Mononuclear cell (primary cell): ENCODE measurements around the gene VPS26C. TPM values are rescaled to one million over a fixed set of nuclear protein-coding genes. Genes with fewer than 3 reads are reported as not detected.
A peak's percentile ranks its signal among the peaks of the same experiment; 100 is the strongest.

Experiments
- H3K27me3 ChIP-seq: 2 replicates; pipeline ENCODE4 v1.6.0; 2011; ENCODE audit warnings: low read length, control low read depth; ENCODE audit not compliant: insufficient read depth
- H3K4me1 ChIP-seq: 2 replicates; pipeline ENCODE4 v1.5.1; 2011; ENCODE audit warnings: mild to moderate bottlenecking, low read length, control low read depth; ENCODE audit not compliant: insufficient read depth
- H3K4me3 ChIP-seq: 2 replicates; pipeline ENCODE4 v1.5.1; 2011; ENCODE audit warnings: mild to moderate bottlenecking, low read length, moderate library complexity
- H3K9me3 ChIP-seq: 2 replicates; pipeline ENCODE4 v1.5.1; 2011; ENCODE audit warnings: low read depth, mild to moderate bottlenecking, control low read depth, low read length
- total RNA-seq: library from RNA; depleted of rRNA; stranded (reverse); fragments of >200 nt; gene quantifications from one replicate; pipeline ENCODE4 v1.2.3, GENCODE V29; 2012

The VPS26C gene
- total RNA-seq, 1 donor = 57.3 TPM

DNA sequence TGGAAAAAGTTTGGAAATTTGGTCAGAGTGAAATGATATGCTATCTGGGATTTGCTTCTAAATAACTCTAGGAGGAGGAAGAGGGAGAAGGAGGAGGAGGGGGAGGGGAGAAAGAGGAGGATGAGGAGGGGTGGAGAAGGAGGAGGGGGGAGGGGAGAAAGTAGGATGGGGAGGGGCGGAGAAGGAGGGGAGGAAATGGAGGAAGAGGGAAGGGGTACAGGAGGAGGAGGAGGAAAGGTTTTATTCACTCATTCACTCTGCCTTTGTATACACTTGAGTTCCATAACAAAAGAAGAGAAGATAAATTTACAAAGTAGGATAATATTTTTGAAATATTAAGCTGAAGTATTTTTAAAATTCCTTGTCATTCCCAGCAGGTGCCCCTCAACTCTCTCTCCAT, 6.3 kb upstream of the VPS26C start:
- Histone ChIP-seq H3K9me3 (no peaks in the 10 kb centered on the region), H3K4me1 (no peaks in the 10 kb centered on the region), H3K4me3 (no peak overlapping the region), H3K27me3 (no peaks in the 10 kb centered on the region)

DNA sequence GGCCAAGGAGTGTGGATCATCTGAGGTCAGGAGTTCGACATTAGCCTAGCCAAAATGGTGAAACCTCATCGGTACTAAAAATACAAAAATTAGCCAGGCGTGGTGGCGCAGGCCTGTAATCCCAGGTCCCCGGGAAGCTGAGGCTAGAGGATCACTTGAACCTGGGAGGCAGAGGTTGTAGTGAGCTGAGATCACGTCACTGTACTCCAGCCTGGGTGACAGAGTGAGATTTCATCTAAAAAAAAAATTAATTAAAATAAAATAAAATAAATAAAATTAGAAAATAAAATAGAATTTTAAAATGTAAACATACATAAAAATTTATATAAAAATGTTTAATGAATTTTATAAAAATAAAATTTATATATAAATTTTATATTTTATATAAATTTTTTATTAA, 5.8 kb upstream of the VPS26C start:
- H3K9me3 ChIP-seq = no peaks in the 10 kb centered on the region
- H3K27me3 ChIP-seq = no peaks in the 10 kb centered on the region
- no peaks in the 10 kb centered on the region for H3K4me1 ChIP-seq
- no peak overlapping the region for H3K4me3 ChIP-seq

DNA sequence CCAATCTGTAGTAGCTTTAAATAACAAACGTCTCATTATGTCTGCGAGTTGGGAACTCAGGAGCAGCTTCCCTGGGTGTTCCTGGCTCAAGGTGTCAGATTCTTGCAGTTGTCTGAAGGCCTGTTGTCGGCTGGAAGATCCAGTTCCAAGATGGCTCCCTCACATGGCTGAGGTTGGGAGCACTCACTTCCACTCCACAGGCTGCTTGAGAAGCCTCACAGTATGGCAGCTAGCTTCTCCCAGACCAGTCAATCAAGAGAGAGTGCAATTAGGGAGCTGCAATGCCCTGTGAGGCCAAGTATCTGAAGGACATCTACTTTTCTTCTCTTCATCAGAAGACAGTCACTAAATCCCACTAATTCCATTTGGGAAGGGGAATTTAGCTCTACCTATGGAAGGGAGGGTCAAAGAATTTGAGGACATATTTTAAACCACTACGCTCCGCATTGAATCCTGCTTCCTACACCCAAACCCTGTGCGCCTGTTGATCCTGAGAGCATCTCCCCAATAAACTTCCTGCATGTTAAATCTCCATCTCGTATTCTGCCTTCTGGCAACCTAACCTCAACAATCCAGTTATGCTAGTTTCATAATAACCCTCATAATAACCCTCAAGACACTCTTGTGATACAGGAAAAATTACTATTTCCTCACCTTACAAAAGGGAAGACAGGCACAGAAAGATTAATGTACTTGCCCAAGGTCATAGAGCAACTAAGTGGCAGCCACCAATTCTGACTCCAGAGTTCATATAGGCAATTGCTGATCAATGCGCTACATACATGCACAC, 3.6 kb upstream of the VPS26C start:
- peaks cover 10% of the 10 kb centered on the region for H3K4me1 ChIP-seq
- no peak overlapping the region for H3K4me3 ChIP-seq
- H3K9me3 ChIP-seq = no peaks in the 10 kb centered on the region
- no peaks in the 10 kb centered on the region for H3K27me3 ChIP-seq

DNA sequence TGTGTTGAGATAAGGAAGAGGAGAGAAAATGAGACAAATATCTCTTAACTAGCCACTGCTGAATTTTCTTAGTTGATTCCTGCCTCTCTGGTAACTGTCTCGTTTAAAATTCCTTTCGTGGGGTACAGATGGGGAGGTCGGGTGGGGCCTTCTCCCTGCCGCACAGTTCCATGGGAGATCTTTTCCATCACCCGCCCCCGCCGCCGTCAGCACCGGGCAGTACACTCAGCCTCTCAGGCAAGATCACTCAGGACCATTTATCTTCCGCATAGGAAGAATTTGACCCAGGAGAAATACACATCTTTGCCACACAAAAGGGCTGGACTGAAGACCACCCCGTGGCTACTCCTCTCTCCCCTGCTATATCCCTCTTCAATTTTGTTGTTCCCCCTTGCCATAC, 2.3 kb upstream of the VPS26C start:
- Histone ChIP-seq H3K9me3 (no peaks in the 10 kb centered on the region), H3K27me3 (no peaks in the 10 kb centered on the region), H3K4me3 (no peak overlapping the region), H3K4me1 (peaks cover 13% of the 10 kb centered on the region)

DNA sequence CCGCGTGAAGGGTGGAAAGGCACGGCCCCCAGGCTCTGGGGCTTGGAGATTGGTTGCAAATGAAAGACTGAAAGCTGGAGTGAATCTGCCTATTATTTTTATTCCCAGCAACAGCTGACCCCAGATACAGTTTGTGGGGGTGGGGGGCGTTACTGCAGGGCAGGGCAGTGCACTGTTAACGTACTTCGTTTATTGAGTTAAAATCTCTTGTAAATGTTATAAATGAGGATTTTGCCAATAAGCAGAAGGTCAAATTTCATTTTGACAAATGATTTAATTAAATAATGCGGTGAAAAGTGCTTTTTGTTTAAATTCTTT, 1.0 kb upstream of the VPS26C start:
- H3K4me3 ChIP-seq = peak overlapping the region; percentile 67
- no peaks in the 10 kb centered on the region for H3K9me3 ChIP-seq
- no peaks in the 10 kb centered on the region for H3K27me3 ChIP-seq
- peaks cover 21% of the 10 kb centered on the region for H3K4me1 ChIP-seq

DNA sequence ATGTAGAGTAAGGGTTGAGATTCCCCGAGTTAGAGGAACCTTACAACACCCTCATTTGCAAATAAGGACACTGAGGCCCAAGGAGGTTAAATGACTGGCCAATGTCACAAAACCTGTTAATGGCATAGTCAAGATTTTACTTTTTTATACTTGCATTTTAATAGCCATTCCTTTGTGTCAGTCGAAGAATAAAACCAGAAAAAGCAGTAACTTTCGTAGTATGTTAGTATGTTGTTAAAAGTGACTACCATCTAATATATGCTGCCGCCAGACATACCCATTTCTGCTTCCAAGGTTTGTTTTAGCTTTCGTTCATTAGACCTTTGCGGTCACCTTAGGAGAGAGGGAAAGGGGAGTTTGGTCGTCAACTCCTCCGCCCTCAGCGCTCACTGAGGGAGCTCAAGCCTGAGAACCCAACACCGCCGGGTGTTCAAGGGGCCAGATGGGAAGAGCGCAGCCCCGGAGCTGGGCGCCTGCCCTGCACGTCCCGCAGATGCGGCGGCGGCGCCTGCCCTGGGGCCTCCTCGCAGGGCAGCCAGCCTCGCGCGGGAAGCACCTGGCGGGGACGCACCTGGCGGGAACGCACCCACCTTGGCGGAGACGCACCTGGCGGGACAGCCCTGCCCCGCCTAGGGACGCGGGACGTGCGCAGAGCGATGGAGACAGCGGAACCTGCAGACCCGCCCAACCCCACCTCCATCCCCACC, 466 bp downstream of the VPS26C start:
- no peaks in the 10 kb centered on the region for H3K9me3 ChIP-seq
- peaks cover 21% of the 10 kb centered on the region for H3K4me1 ChIP-seq
- no peaks in the 10 kb centered on the region for H3K27me3 ChIP-seq
- peak overlapping the region; percentile 67 for H3K4me3 ChIP-seq

DNA sequence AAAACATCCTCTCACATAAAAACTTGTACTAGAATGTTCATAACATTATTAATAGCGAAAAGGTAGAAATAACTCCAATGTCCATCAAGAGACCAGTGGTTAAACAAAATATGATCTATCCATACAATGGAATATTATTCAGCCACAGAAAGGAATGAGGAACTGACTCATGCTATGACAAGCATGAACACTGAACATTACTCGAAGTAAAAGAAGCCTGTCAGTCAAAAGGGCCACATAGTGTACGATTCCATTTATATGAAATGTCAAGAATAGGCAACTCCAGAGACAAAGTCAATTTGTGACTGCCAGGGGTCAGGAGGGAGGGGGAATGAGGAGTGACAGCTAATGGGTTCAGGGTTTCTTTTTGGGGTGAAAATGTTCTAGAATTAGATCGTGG, 2.3 kb downstream of the VPS26C start:
- peaks cover 21% of the 10 kb centered on the region for H3K4me1 ChIP-seq
- no peak overlapping the region for H3K4me3 ChIP-seq
- H3K27me3 ChIP-seq = no peaks in the 10 kb centered on the region
- no peaks in the 10 kb centered on the region for H3K9me3 ChIP-seq

DNA sequence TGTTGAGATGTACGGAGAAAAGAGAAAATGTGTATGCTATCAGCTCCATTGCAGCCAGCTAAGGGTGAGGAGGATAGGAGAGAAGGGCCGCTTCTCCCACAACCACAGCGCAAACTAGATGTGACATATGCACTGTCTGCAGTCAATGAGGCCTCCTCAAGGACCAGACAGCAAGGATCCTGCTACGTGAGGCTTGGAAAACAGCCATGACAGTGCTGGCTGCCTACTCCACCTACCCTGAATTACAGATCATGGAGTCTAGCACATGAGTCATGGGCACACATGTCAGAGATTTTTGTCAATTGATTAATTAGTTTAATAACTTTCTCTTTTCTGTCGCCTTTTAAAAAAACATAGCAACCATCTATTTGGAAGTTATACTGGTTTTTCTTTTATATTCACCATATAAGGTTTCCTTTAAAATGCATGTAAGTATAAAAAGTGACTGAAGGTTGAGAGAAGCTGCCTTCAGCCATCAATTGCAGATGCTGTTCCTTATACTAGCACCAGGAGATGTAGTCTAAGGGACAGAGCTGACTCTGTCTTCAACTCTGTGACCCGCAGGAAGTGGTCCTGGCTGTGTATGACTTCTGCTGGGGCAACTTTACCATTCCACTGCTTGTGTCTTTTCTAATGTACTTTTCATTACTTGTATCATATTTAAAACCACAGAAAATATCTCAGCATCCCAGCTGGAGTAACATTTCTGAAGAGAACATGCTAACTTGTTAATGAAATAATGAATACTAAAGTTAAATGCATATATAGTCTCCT, 3.1 kb downstream of the VPS26C start:
- Histone ChIP-seq H3K4me3 (no peak overlapping the region), H3K4me1 (peaks cover 24% of the 10 kb centered on the region), H3K27me3 (no peaks in the 10 kb centered on the region), H3K9me3 (no peaks in the 10 kb centered on the region)

DNA sequence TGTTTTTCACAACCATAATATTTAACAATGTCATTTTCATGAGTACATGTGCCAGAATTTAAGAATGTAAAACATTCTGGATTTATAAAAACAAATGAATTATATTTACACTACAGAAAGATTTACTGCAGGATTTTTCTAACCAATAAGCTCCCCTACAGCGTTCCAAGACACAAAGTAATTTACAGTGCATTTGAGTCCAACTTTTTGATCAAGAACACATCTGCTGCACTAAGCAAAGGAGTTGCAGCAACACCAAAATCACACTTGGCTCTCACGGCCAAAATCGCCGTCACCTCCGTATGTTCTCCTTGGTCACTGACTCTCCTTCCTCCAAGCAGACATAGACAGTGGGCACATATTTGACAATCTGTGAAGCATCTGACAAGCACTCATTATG, 7.7 kb downstream of the VPS26C start:
- no peaks in the 10 kb centered on the region for H3K27me3 ChIP-seq
- H3K9me3 ChIP-seq = no peaks in the 10 kb centered on the region
- H3K4me3 ChIP-seq = no peak overlapping the region
- peaks cover 35% of the 10 kb centered on the region for H3K4me1 ChIP-seq

DNA sequence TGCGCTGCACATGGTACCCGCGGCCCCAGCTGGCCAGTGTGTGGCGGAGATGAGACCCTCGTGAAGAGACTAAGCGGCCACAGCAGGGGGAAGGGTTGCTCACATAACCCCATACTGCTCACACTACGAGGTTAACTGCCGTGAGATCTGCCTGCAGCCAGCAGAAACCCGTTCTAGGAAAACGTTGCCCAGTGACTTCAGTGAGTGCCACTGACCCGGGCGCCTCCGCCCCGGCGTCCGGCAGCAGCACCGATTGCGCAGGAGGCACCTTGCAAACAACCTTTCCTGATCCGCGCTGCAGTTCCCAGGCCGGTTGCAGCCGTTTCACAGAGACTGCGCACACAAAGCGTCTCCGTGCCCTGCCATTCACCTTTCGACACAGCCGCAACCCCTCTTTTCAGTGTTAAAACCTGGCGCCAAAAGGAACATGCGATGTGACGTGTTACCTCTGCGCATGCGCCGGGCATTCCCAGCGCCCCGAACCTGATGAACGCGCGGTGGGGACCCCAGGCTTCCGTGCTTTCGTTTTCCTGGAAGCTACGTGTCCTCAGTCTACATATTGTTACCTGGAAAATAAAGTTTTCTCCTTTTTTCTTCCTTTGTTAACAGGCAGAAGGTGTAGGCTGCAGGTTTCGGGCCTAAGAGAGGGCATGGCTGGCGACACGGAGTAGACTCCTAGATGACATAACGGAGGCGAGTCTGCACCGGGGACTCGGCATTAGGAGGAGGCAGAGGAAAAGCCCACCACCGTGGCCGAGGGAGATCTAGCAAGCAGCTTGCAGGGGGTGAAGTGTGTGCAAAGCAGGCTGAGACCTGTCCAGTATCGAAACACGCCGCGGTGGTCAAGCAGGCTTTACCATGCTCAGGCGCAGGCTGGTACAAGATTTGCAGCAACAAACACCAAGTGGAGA, 8.9 kb downstream of the VPS26C start:
- no peaks in the 10 kb centered on the region for H3K9me3 ChIP-seq
- H3K4me1 ChIP-seq = peaks cover 33% of the 10 kb centered on the region
- no peaks in the 10 kb centered on the region for H3K27me3 ChIP-seq
- peak overlapping the region; percentile 45 for H3K4me3 ChIP-seq

DNA sequence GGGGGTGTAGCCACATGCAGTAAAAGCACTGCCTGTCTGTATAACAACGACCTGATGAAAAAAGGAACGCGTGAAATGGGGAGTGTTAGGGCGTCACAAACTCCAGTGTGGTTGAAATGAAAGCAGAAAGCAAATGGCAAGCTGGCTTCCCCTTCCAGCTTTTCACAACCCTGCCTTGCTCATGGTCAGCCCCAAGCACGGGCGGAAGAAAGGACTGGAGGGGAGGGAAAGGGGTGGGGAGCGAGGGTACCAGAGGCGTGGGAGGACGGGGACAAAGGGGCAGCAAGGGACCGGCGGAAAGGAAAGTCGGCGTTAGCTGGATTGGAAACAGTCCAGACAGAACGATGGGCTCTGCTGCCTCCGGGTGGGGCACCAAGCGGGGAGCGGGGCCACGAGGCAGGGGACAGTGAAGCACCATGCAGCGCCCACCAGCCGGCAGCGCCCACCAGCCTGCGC, 9.6 kb downstream of the VPS26C start:
- Histone ChIP-seq H3K9me3 (no peaks in the 10 kb centered on the region), H3K4me1 (peaks cover 32% of the 10 kb centered on the region), H3K27me3 (no peaks in the 10 kb centered on the region), H3K4me3 (peak overlapping the region; percentile 45)

DNA sequence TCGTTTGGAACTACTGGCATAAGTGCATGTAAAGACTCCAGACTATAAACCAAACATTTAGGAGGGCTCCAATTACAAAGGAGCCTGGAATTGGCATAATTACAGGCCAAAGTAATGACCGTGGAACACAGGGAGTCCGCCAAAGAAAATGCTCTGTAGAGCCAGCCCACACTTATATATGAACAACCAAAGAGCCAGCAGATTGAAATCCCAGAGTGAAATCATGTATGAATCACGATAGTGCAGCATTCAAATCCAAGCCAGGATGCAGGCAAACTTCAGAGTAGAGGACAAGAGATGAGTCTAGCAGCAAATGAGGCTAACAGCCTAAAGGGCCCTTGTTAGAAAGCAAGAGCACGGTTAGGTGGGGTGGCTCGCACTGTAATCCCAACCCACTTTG, 13.1 kb downstream of the VPS26C start:
- Histone ChIP-seq H3K4me1 (peaks cover 45% of the 10 kb centered on the region), H3K9me3 (no peaks in the 10 kb centered on the region), H3K4me3 (no peak overlapping the region), H3K27me3 (no peaks in the 10 kb centered on the region)

DNA sequence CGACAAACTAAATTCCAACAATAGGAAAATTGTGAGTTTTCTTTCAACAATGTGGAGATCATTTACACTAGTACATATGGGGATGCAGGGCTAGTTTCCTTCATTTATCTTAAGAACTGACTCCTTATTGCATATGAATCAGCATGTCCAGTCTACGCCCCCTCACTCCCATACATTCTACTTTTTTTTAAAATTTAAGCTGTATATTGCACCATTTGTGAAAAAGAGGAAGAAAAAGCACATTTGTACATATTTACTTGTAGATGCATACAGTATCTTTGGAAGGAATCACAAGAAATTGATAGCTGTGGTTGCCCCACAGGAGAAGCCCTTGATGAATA, 15.9 kb downstream of the VPS26C start:
- Histone ChIP-seq H3K27me3 (no peaks in the 10 kb centered on the region), H3K9me3 (no peaks in the 10 kb centered on the region), H3K4me3 (no peak overlapping the region), H3K4me1 (peaks cover 24% of the 10 kb centered on the region)

DNA sequence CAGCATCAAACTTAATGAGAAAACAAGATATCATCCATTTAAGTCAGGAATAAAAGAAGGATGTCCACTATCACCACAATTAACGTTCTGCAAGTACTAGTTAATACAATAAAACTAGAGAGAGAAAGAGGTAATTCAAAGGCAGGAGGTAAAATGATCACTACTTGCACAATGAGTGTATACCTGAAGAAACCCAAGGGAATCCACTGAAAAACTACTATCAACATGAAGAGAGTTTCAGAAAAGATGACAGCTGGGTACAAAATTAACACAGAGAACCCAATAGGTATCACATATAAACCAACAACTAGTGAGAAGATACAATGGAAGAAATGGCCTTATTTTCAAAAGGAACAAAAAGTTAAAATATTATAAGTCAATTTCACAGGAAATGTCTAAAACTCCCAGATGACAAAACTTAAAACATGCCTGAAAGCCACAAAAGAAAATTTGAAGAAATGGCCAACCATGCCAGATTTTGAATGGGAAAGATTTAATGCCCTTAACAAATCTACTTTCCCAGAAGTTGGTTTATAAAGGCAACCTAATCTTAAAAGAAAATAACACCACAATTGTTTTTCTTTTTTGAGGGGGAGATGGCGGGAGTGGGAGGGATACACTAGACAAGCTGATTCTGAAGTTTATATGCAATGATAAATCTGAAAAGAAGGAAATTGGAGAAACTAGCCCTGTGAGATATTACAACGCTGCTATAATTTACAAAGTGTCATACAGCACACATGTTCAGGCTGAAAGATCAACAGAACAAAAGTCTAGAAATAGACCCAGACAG, 17.8 kb downstream of the VPS26C start:
- H3K27me3 ChIP-seq = no peaks in the 10 kb centered on the region
- H3K9me3 ChIP-seq = no peaks in the 10 kb centered on the region
- peaks cover 31% of the 10 kb centered on the region for H3K4me1 ChIP-seq
- H3K4me3 ChIP-seq = no peak overlapping the region
